GM12874 (cell line): Measurements from ENCODE around the gene MIA.

ENCODE experiments used
- CTCF ChIP-seq: IDR thresholded peaks from 2 replicates; pipeline ENCODE4 v1.5.1; 2011; ENCODE audit warnings: low read depth, mild to moderate bottlenecking, control low read depth, low read length, moderate library complexity; ENCODE audit not compliant: insufficient read depth

MIA gene

GRCh38 chr19:40744554-40745401 is 30.5 kb upstream of the MIA start:
- peak; percentile 37 for TF ChIP-seq CTCF

GRCh38 chr19:40745402-40745780 is 29.9 kb upstream of the MIA start:
- no peak for TF ChIP-seq CTCF

- no peak for TF ChIP-seq CTCF
These were observed 27.8 kb upstream of the MIA start for GRCh38 chr19:40747536-40747935.

DNA sequence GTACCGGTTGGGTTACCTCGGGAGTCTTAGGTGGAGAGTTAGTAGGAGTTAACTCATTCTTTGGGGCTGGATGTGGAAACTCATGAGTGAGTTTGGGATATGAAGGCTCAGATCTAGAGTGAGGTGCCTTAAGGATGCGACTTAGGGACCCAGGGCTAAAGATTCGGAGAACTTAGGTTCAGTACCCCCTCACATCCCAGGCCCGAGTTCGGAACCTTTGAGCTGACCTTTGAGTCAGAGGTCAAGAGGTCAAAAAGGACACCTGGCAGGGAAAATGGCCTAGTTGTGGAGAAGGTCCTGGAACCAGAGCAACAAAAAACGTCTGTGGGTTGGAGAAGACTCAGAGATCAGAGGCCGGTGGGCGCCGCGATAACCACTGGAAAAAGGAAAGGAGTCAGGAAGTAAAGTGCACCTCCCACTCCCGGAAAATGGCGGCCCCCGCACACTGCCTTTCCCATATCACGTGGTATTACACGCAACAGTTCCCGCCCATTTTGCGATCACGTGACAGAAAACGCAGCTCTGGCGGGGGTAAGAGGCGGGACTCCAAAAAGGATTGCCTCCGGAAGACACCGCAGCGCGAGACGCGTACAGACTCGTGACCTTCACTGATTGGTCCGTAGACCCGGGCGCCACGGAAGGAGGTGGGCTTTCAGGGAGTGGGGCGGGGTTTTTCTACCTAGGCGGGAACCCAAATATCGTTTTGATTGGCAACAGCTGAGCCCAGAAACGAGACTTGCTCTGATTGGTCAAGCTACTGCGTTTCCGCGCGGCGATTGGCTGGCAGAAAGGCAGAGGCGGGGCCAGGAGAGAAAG is 25.1 kb upstream of the MIA start, which contains the start of gene ACTMAP:
Gene ACTMAP, minus strand, starts transcription at position 420 of the 816 bp plus-strand sequence. CDS start 674 bp downstream, outside the sequence.
- no peak for TF ChIP-seq CTCF

- TF ChIP-seq CTCF, result no peak
These were observed 24.3 kb upstream of the MIA start, which contains the start of gene SNRPA for GRCh38 chr19:40750874-40751537. Gene SNRPA, plus strand, starts transcription at chr19:40751203. Its CDS starts 206 bp downstream, at chr19:40751409.

DNA sequence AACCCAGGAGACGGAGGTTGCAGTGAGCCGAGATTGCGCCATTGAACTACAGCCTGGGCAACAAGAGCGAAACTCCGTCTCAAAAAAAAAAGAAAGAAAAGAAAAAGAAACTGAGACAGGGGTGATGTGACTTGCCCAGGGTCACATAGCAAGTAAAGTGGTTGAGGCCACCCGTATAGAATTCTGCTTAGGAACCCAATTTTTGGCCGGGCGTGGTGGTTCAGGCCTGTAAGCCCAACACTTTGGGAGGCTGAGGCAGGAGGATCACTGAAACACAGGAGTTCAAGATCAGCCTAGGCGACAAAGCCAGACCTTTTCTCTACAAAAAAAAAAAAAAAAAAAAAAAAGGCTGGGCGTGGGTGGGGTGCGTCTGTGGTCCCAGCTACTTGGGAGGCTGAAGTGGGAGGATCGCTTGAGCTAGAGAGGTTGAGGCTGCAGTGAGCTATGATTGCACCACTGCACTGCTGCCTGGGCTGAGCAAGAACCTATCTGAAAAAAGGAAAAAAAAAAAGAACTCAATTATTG is 23.0 kb upstream of the MIA start:
- no peak for TF ChIP-seq CTCF
